ENCODE data around the gene HNF4A. TPM values are rescaled to one million over a fixed set of nuclear protein-coding genes. Genes with fewer than 3 reads are reported as not detected.

The HNF4A gene
- total and polyA plus RNA-seq, 2 of the 13 experiments (the other 11 are each of a cell fraction or from before 2014, with no cell fraction given), result 80.9 to 169 TPM

DNA sequence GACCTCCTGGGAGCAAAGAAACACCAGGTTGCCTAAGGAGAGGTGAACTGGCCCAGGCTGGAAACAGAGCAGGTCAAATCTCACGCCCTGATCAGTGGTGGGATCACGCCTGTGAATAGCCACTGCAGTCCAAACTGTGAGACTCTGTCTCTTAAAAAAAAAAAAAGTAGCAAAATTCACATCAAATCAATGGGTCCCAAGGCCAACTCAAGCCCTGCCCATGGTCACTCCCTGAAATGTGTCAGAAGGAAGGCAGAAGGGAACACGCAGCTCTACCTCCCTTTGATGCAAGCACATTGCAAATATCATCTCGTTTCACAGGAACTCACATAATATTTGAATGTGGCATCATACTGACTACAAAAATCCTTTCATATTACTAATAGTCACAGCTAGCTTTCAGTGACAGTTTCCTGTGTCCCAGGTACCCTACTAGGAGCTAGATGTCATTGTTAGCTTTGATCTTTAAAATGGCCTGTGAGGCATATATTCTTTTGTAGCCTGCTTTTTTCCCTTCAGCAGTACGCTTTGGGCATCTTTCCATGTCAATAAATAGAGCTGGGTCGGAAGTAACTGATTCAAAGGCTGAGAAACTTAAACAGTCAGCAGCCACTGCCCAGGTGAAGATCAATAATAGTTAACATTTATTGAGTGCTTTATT is 105.8 kb downstream of the HNF4A start (continued):
- no peak for TF ChIP-seq ZNF407 (CRISPR knock-in tag; IDR thresholded peaks at IDR 0.05; ENCODE audit: not compliant biosample characterization)
- no peak for TF ChIP-seq KLF15 (CRISPR knock-in tag; IDR thresholded peaks at IDR 0.05; ENCODE audit: borderline replicate concordance)
- no peak for TF ChIP-seq MAFG (CRISPR knock-in tag; IDR thresholded peaks at IDR 0.05)
- 0 out of 2 replicates have a peak, but pooled peaks have one; percentile 25 for TF ChIP-seq PBX2 (CRISPR knock-in tag; IDR thresholded peaks at IDR 0.05)
- TF ChIP-seq FOXA3 (CRISPR knock-in tag; IDR thresholded peaks at IDR 0.05), result peak; percentile 67
- TF ChIP-seq, protein P1, sequence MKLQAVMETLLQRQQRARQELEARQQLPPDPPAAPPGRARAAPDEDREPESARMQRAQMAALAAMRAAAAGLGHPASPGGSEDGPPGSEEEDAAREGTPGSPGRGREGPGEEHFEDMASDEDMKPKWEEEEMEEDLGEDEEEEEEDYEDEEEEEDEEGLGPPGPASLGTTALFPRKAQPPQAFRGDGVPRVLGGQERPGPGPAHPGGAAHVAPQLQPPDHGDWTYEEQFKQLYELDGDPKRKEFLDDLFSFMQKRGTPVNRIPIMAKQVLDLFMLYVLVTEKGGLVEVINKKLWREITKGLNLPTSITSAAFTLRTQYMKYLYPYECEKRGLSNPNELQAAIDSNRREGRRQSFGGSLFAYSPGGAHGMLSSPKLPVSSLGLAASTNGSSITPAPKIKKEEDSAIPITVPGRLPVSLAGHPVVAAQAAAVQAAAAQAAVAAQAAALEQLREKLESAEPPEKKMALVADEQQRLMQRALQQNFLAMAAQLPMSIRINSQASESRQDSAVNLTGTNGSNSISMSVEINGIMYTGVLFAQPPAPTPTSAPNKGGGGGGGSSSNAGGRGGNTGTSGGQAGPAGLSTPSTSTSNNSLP (IDR thresholded peaks at IDR 0.05; ENCODE audit: low read depth, low read length), result no peak; the same call in 1 of the 2 replicates
- TF ChIP-seq ZNF660 (CRISPR knock-in tag; IDR thresholded peaks at IDR 0.05; ENCODE audit: borderline replicate concordance, low read depth), result no peak
- TF ChIP-seq, protein P2, sequence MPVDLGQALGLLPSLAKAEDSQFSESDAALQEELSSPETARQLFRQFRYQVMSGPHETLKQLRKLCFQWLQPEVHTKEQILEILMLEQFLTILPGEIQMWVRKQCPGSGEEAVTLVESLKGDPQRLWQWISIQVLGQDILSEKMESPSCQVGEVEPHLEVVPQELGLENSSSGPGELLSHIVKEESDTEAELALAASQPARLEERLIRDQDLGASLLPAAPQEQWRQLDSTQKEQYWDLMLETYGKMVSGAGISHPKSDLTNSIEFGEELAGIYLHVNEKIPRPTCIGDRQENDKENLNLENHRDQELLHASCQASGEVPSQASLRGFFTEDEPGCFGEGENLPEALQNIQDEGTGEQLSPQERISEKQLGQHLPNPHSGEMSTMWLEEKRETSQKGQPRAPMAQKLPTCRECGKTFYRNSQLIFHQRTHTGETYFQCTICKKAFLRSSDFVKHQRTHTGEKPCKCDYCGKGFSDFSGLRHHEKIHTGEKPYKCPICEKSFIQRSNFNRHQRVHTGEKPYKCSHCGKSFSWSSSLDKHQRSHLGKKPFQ (CRISPR knock-in tag; IDR thresholded peaks at IDR 0.05; ENCODE audit: insufficient replicate concordance), result no peak
- TF ChIP-seq ATF7 (IDR thresholded peaks at IDR 0.05), result no peak
- no peak for TF ChIP-seq ATF7 (CRISPR knock-in tag; IDR thresholded peaks at IDR 0.05)
- no peak for TF ChIP-seq SKI (IDR thresholded peaks at IDR 0.05; ENCODE audit: partially characterized antibody)
- peak; percentile 88 for TF ChIP-seq ZEB1 (IDR thresholded peaks at IDR 0.05; ENCODE audit: insufficient replicate concordance, low read depth)
- TF ChIP-seq SRSF9 (IDR thresholded peaks at IDR 0.05; ENCODE audit: borderline replicate concordance, insufficient read depth, low read depth, low read length, poor library complexity, severe bottlenecking), result no peak
- TF ChIP-seq TRIM22 (IDR thresholded peaks at IDR 0.05), result no peak
- no peak for TF ChIP-seq ZNF713 (CRISPR knock-in tag; IDR thresholded peaks at IDR 0.05)
